Measurements from ENCODE around the gene REEP5.
"Not testable (repeated sequence)": the region's sequence is repeated elsewhere in the genome, so short reads cannot be mapped to it uniquely, and the experiment has no call there.

REEP5 gene

GRCh38 chr5:112931473-112931872 is 9.4 kb upstream of the REEP5 start:
- DNase-seq = peak; percentile 39

- DNase-seq = no peak
Observed at GRCh38 chr5:112930082-112930344, 8.0 kb upstream of the REEP5 start.

GRCh38 chr5:112929336-112930081 is 7.5 kb upstream of the REEP5 start:
- no peak for DNase-seq

GRCh38 chr5:112923988-112924387 is 2.0 kb upstream of the REEP5 start:
- DNase-seq = no peak

- no peak for DNase-seq
Observed at GRCh38 chr5:112923148-112923917, 1.3 kb upstream of the REEP5 start.

- DNase-seq = peak; percentile 67
Observed at GRCh38 chr5:112921026-112921832, 798 bp downstream of the REEP5 start.

- no peak for DNase-seq
Observed at GRCh38 chr5:112919972-112920371, 2.1 kb downstream of the REEP5 start.

GRCh38 chr5:112918679-112919078 is 3.3 kb downstream of the REEP5 start:
- DNase-seq = no peak

GRCh38 chr5:112918136-112918535 is 3.9 kb downstream of the REEP5 start:
- DNase-seq = no peak

GRCh38 chr5:112917453-112917995 is 4.5 kb downstream of the REEP5 start:
- DNase-seq = peak; percentile 45

- no peak for DNase-seq
Observed at GRCh38 chr5:112915831-112916230, 6.2 kb downstream of the REEP5 start.

- no peak for DNase-seq
Observed at GRCh38 chr5:112914584-112914983, 7.4 kb downstream of the REEP5 start.

- DNase-seq = no peak
Observed at GRCh38 chr5:112910529-112910928, 11.5 kb downstream of the REEP5 start.

- DNase-seq = no peak
Observed at GRCh38 chr5:112908854-112909253, 13.2 kb downstream of the REEP5 start.

- no peak for DNase-seq
Observed at GRCh38 chr5:112907166-112907631, 14.8 kb downstream of the REEP5 start.

- no peak for DNase-seq
Observed at GRCh38 chr5:112906637-112907036, 15.4 kb downstream of the REEP5 start.

- not testable (repeated sequence) for DNase-seq
Observed at GRCh38 chr5:112904996-112905395, 17.0 kb downstream of the REEP5 start.

- DNase-seq = no peak
Observed at GRCh38 chr5:112902561-112902960, 19.5 kb downstream of the REEP5 start.

GRCh38 chr5:112895682-112896081 is 26.3 kb downstream of the REEP5 start:
- DNase-seq = no peak

- DNase-seq = no peak
Observed at GRCh38 chr5:112892776-112893175, 29.3 kb downstream of the REEP5 start.

- DNase-seq = not testable (repeated sequence)
Observed at GRCh38 chr5:112892066-112892465, 30.0 kb downstream of the REEP5 start.

- DNase-seq = no peak
Observed at GRCh38 chr5:112886975-112887374, 35.1 kb downstream of the REEP5 start.

GRCh38 chr5:112885001-112885400 is 37.0 kb downstream of the REEP5 start:
- no peak for DNase-seq
